Activated T-cell treated with anti-CD3 and anti-CD28 coated beads, Interleukin-2, amount 50 U/mL, for 4 hours (primary cell): ENCODE results near the gene GLRA3. TPM values are rescaled to one million over a fixed set of nuclear protein-coding genes. Genes with fewer than 3 reads are reported as not detected.

Experiments
- ATAC-seq, 2 donors: fragments of 200-7000 bp; cut with Tn5 transposase; one replicate each; pipeline ENCODE4 v1.10.0; 2021
- DNase-seq: peaks from one replicate; pipeline ENCODE4 v3.0.0-alpha.2; 2020
- H3K27me3 Mint-ChIP-seq: one replicate; pipeline ENCODE4 v1.8.0; 2021; ENCODE audit warnings: low read depth, mixed read lengths
- H3K36me3 Mint-ChIP-seq: one replicate; pipeline ENCODE4 v1.8.0; 2022; ENCODE audit warnings: mixed read lengths; ENCODE audit not compliant: insufficient read depth
- H3K4me1 Mint-ChIP-seq: one replicate; pipeline ENCODE4 v1.8.0; 2021; ENCODE audit warnings: low read depth, mixed read lengths
- H3K4me3 Mint-ChIP-seq: one replicate; pipeline ENCODE4 v1.8.0; 2021; ENCODE audit warnings: mild to moderate bottlenecking, moderate library complexity, mixed read lengths
- H3K9me3 Mint-ChIP-seq: one replicate; pipeline ENCODE4 v1.8.0; 2021; ENCODE audit warnings: mixed read lengths
- total RNA-seq, 3 donors: library from RNA; stranded (reverse); gene quantifications; one replicate each; pipeline ENCODE4 v1.2.1, GENCODE V29; 2021

Gene GLRA3
- total RNA-seq, 3 donors from 2014 or later, result not detected

DNA sequence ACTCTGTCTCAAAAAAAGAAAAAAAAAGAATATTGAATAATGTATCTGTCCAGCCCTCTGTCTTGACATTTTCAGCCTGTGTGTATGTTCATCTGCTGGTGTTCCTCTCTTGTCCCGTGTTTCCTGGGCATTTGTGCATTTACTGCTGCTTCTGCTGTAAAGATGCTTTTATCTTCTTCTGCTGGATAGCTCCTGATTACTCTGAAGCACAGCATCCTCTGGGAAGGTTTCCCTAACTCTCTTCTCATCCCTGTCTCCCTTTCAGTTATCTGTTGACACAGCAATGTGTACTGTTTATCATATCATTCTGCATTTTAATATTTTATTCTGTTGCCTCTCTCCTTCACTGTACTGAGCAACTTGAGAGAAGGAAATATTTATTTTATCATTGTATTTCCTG, 232.5 kb downstream of the GLRA3 start:
- H3K9me3 Mint-ChIP-seq, result peaks cover 4% of the 10 kb centered on the region
- peaks cover 6% of the 10 kb centered on the region for H3K4me1 Mint-ChIP-seq
- no peak for ATAC-seq
- no peak overlapping the region for H3K4me3 Mint-ChIP-seq
- H3K27me3 Mint-ChIP-seq, result no peaks in the 10 kb centered on the region
- no peak for DNase-seq
- no peaks in the 10 kb centered on the region for H3K36me3 Mint-ChIP-seq

DNA sequence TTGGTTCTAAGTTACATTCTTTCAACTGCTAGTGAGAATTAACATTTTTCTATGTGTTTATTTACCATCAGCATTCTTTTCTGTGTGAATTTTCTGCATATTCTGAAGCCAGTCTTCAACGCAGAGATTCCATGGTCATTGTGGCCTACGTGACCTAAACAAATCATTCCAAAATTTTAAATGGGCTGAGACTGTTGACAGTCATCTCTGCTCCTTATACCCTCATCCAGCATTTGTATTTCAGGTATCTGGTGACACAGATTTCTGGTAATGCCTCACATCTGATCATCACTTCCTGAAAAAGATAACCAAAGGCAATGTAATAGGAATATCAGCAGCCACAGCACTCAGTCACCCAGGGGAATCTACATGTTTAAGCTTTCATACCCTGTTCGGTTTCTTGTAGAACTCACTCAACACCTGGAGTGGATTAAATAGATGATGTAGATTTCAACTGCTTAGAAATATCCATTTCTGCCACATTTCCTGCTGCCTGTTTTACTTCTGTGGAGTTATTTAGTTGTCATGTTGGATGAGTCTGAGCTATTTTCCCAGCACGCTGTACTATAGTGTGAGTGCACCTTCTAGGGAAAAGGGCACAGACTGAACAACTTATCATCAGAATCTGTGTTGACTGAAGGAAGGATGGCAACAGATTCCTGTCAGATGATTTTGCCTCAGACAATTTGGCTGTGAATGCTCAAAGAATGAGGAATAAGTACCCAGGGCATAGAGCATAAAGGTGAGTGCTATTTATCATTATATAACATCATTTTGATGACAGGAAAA, 233.7 kb downstream of the GLRA3 start:
- ATAC-seq, result no peak
- DNase-seq, result no peak
- H3K4me3 Mint-ChIP-seq, result no peak overlapping the region

DNA sequence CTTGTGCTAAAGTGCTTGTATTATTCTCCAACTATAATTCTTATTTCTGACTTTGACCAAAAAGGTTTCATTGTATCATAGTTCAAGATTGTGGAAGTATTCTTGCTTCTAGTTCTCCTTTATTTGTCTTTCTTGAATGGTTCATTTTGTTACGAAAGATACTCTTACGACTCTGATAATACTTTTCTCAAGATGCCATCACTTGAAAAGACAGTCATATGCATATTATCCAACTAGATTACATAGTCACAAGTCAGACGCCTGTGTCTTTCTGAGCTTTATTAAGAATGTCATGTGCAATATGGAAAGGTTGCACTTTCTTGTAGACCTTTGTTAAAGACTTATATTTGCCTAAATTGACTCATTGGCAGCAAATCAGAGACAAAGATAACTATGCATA, 235.3 kb downstream of the GLRA3 start:
- H3K9me3 Mint-ChIP-seq, result peaks cover 4% of the 10 kb centered on the region
- H3K4me3 Mint-ChIP-seq, result no peak overlapping the region
- H3K27me3 Mint-ChIP-seq, result no peaks in the 10 kb centered on the region

More for the DNA sequence above, 233.7 kb downstream of the GLRA3 start:
- Mint-ChIP-seq H3K27me3 (no peaks in the 10 kb centered on the region), H3K9me3 (peaks cover 4% of the 10 kb centered on the region), H3K4me1 (peaks cover 11% of the 10 kb centered on the region), H3K36me3 (no peaks in the 10 kb centered on the region)

GRCh38 chr4:174592985-174593335, 236.1 kb downstream of the GLRA3 start:
- H3K9me3 Mint-ChIP-seq, result peaks cover 4% of the 10 kb centered on the region
- ATAC-seq, result no peak
- no peaks in the 10 kb centered on the region for H3K27me3 Mint-ChIP-seq
- DNase-seq, result no peak
- H3K36me3 Mint-ChIP-seq, result no peaks in the 10 kb centered on the region
- no peak overlapping the region for H3K4me3 Mint-ChIP-seq
- H3K4me1 Mint-ChIP-seq, result peaks cover 11% of the 10 kb centered on the region

More for the DNA sequence above, 235.3 kb downstream of the GLRA3 start:
- ATAC-seq (no peak), DNase-seq (no peak)
- H3K36me3 Mint-ChIP-seq, result no peaks in the 10 kb centered on the region
- peaks cover 11% of the 10 kb centered on the region for H3K4me1 Mint-ChIP-seq

DNA sequence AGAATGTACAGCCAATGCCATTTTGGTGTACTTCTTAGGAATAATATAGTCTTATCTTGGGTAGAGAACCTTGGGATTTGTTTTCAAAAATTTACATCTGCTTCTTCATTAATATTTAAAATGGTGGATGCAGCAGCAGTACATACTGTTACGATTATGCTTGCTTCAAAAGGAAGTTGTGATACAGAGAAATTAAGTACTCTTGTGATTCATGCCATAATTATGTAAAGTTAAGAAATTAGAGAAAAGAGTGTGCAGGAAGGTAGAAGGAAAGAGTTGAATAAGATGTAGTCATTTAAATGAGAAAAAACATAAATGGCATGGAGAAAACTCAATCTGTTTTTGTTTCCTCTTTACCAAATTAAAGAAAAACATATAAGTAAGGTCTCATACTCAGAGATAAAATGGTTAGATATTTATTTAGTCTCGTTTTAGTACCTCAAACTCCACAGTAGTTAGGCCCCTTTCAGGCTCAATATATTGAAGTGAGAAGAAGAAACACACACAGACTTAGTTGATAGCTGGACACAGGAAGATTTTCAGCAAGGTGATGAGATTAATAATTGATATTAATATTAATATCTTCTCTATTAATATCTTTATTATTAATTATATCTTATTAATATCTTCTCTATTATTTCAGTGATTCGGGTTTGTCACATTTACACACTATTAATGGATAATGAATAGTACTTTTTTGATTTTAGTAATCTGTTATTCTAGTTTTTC, 236.6 kb downstream of the GLRA3 start:
- H3K4me1 Mint-ChIP-seq, result peaks cover 11% of the 10 kb centered on the region
- ATAC-seq, result no peak
- no peak for DNase-seq
- H3K4me3 Mint-ChIP-seq, result no peak overlapping the region
- no peaks in the 10 kb centered on the region for H3K36me3 Mint-ChIP-seq
- H3K9me3 Mint-ChIP-seq, result peaks cover 8% of the 10 kb centered on the region
- H3K27me3 Mint-ChIP-seq, result no peaks in the 10 kb centered on the region

GRCh38 chr4:174591243-174592021, 237.6 kb downstream of the GLRA3 start:
- Mint-ChIP-seq H3K4me1 (peaks cover 11% of the 10 kb centered on the region), H3K27me3 (no peaks in the 10 kb centered on the region), H3K36me3 (no peaks in the 10 kb centered on the region), H3K4me3 (no peak overlapping the region), H3K9me3 (peaks cover 8% of the 10 kb centered on the region)
- no peak for DNase-seq
- ATAC-seq, result peak in 1 of 2 donors; percentile 78

DNA sequence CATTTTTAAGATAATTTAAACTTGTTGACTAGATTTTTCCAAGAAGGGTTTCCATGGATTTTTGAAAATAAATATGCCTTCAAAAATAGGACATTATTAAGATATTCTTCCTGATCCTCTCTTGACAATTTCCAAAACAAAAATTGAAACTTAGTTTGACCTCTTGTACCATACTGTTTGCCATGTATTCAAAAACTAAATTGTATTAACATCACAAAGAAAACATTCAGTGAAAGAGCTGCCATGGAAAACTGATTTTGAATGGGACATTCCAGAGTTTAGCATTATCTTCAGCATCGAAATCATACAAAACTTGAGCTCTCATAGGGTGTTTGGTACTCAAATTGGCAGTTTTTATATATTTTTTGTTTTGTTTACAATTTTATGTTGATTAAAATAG, 238.7 kb downstream of the GLRA3 start:
- H3K27me3 Mint-ChIP-seq, result no peaks in the 10 kb centered on the region
- H3K9me3 Mint-ChIP-seq, result peaks cover 8% of the 10 kb centered on the region
- DNase-seq, result no peak
- no peaks in the 10 kb centered on the region for H3K36me3 Mint-ChIP-seq
- ATAC-seq, result no peak
- peaks cover 11% of the 10 kb centered on the region for H3K4me1 Mint-ChIP-seq
- no peak overlapping the region for H3K4me3 Mint-ChIP-seq

Other genes with a start within 250 kb of the GLRA3 start
- not detected for gene ADAM29, start 89.1 kb upstream of the GLRA3 start, total RNA-seq